Fibroblast of lung (primary cell): ENCODE data around the gene PAPLN. TPM values are rescaled to one million over a fixed set of nuclear protein-coding genes. Genes with fewer than 3 reads are reported as not detected.

Experiments
- DNase-seq, 2 donors: peaks; one replicate each; pipeline versions ENCODE4 v3.0.0 to v3.0.0-alpha.2; 2010; ENCODE audit warnings: low read depth in 2 of 2
- H2AFZ ChIP-seq: 2 replicates; pipeline ENCODE4 v1.5.1; 2012; ENCODE audit warnings: low read length, control low read depth, inconsistent platforms
- H3K27ac ChIP-seq: 2 replicates; pipeline ENCODE4 v1.5.1; 2011; ENCODE audit warnings: low read length, control low read depth; ENCODE audit not compliant: insufficient read depth
- H3K27me3 ChIP-seq: 2 replicates; pipeline ENCODE4 v1.5.1; 2011; ENCODE audit warnings: mild to moderate bottlenecking, low read length; ENCODE audit not compliant: control insufficient read depth, insufficient read depth
- H3K36me3 ChIP-seq: 2 replicates; pipeline ENCODE4 v1.5.1; 2011; ENCODE audit warnings: low read length; ENCODE audit not compliant: control insufficient read depth, insufficient read depth
- H3K4me1 ChIP-seq: 2 replicates; pipeline ENCODE4 v1.5.1; 2011; ENCODE audit warnings: low read length; ENCODE audit not compliant: control insufficient read depth, insufficient read depth; ENCODE audit errors: extremely low read depth
- H3K4me2 ChIP-seq: 2 replicates; pipeline ENCODE4 v1.5.1; 2011; ENCODE audit warnings: low read length, control low read depth; ENCODE audit not compliant: insufficient read depth; ENCODE audit errors: extremely low read depth
- H3K4me3 ChIP-seq, 4 experiments: fragments of 200-600 bp in 1 of 4; sonication (generic) in 1 of 4; replicated peaks in 1 of 4; 2 replicates each; pipeline ENCODE4 v1.5.1; 2011 to 2016; ENCODE audit warnings: low read length in 4 of 4, low read depth in 3 of 4, mild to moderate bottlenecking in 3 of 4, control low read depth in 2 of 4, inconsistent platforms in 1 of 4, mixed read lengths in 1 of 4; ENCODE audit not compliant: insufficient read depth in 1 of 4; ENCODE audit errors: control extremely low read depth in 1 of 4
- H3K79me2 ChIP-seq: 2 replicates; pipeline ENCODE4 v1.5.1; 2012; ENCODE audit warnings: mild to moderate bottlenecking, low read length, inconsistent platforms; ENCODE audit not compliant: control insufficient read depth, insufficient read depth
- H3K9ac ChIP-seq: 2 replicates; pipeline ENCODE4 v1.5.1; 2011; ENCODE audit warnings: mild to moderate bottlenecking, low read length, control low read depth; ENCODE audit not compliant: insufficient read depth
- H3K9me3 ChIP-seq: 2 replicates; pipeline ENCODE4 v1.5.1; 2012; ENCODE audit warnings: low read depth, low read length; ENCODE audit not compliant: control insufficient read depth, insufficient read depth
- H4K20me1 ChIP-seq: 2 replicates; pipeline ENCODE4 v1.5.1; 2011; ENCODE audit warnings: low read length; ENCODE audit not compliant: control insufficient read depth, insufficient read depth; ENCODE audit errors: extremely low read depth
- EZH2 ChIP-seq: IDR thresholded peaks from 2 replicates; pipeline ENCODE4 v1.5.1; 2012; ENCODE audit warnings: low read length, control low read depth, mild to moderate bottlenecking; ENCODE audit errors: missing control alignments
- polyA plus RNA-seq, 2 donors: library from polyadenylated mRNA; depleted of rRNA in 1 of 2; stranded (reverse) in 1 of 2; unstranded in 1 of 2; fragments of >200 nt; gene quantifications; 2 replicates each; pipeline ENCODE4 v1.2.1, GENCODE V29; 2011 to 2012; ENCODE audit warnings: missing spikeins in 1 of 2
- total RNA-seq: library from RNA; depleted of rRNA; stranded (reverse); fragments of >200 nt; gene quantifications from 2 replicates; pipeline ENCODE4 v1.2.1, GENCODE V29; 2014
- TF ChIP-seq, protein P1 (sequence below), 2 donors: IDR thresholded peaks in 1 of 2; conservative IDR thresholded peaks in 1 of 2; 1 replicate in 1 of 2; 2 replicates in 1 of 2; pipeline ENCODE4 v1.5.1; 2011 to 2012; ENCODE audit warnings: low read length in 2 of 2, control low read depth in 1 of 2, inconsistent platforms in 1 of 2, low read depth in 1 of 2, mild to moderate bottlenecking in 1 of 2

PAPLN gene
- total and polyA plus RNA-seq, 2 donors (not counting 1 experiment from before 2014, with no cell fraction given), result 1.3 to 6.9 TPM

GRCh38 chr14:73267474-73267873, 30.2 kb downstream of the PAPLN start:
- DNase-seq, result no peak
- Histone ChIP-seq H3K9ac (no peak overlapping the region), H3K79me2 (no peaks in the 10 kb centered on the region), H3K9me3 (no peaks in the 10 kb centered on the region), H2AFZ (no peak overlapping the region), H3K4me3 (no peak overlapping the region), H3K36me3 (peaks cover 4% of the 10 kb centered on the region), H3K27me3 (no peaks in the 10 kb centered on the region), H4K20me1 (no peaks in the 10 kb centered on the region), H3K4me2 (no peak overlapping the region), H3K4me1 (peaks cover 7% of the 10 kb centered on the region), H3K27ac (no peak overlapping the region)
- TF ChIP-seq EZH2, result no peak

DNA sequence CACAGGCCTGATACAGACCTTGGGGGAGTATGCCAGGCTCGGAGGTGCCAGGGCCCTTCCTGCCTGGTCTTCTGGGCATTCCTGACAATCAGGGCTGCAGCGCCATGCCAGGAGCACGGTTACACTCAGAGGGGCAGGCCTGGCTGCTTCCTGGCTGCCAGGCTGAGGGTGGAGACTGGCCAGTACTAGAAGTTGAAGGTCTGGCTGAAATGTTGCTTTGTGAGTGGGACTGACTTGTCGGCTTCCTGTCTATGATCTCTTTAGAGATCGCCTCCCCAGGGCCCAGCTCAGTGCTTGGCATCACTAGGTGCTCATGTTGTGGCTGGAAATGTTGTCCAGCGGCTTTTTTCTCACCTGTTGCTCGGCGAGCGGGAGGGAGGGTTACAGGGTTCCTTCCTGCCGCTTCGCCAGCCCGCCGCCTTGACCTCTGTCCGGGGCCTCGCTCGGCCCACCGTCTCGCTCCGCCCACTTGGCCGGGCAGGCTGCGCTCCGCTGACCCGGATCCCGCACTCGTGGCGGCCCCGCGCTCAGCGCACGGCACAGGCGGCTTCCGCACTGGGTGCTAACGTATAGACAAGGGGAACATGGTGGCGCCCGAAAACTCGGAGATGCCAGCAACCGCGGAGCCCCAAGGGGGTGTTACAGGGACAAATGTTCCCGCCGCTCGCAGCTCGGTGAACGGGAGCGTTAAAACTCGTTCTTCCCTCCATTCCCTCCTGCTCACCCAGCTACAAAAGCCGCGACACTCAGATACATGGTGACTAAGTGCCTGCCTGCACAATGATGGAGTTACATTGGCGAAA, 32.6 kb downstream of the PAPLN start:
- Histone ChIP-seq H3K27ac (peak overlapping the region; percentile 45), H3K9ac (no peak overlapping the region), H3K4me2 (peak overlapping the region; percentile 86), H2AFZ (peak overlapping the region; percentile 12), H3K4me1 (peaks cover 7% of the 10 kb centered on the region), H3K79me2 (no peaks in the 10 kb centered on the region), H4K20me1 (no peaks in the 10 kb centered on the region), H3K9me3 (no peaks in the 10 kb centered on the region), H3K4me3 (peak overlapping the region in 3 of 4 experiments; percentile 18 to 49 (median 26)), H3K27me3 (no peaks in the 10 kb centered on the region), H3K36me3 (peaks cover 7% of the 10 kb centered on the region)
- peak; percentile 31 to 34 for DNase-seq
- TF ChIP-seq, protein P1, sequence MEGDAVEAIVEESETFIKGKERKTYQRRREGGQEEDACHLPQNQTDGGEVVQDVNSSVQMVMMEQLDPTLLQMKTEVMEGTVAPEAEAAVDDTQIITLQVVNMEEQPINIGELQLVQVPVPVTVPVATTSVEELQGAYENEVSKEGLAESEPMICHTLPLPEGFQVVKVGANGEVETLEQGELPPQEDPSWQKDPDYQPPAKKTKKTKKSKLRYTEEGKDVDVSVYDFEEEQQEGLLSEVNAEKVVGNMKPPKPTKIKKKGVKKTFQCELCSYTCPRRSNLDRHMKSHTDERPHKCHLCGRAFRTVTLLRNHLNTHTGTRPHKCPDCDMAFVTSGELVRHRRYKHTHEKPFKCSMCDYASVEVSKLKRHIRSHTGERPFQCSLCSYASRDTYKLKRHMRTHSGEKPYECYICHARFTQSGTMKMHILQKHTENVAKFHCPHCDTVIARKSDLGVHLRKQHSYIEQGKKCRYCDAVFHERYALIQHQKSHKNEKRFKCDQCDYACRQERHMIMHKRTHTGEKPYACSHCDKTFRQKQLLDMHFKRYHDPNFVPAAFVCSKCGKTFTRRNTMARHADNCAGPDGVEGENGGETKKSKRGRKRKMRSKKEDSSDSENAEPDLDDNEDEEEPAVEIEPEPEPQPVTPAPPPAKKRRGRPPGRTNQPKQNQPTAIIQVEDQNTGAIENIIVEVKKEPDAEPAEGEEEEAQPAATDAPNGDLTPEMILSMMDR (conservative IDR thresholded peaks at IDR 0.05 in 1 of 2, IDR thresholded peaks at IDR 0.05 in 1 of 2; ENCODE audit: low read depth in 1 of 2, low read length in 2 of 2), result no peak
- no peak for TF ChIP-seq EZH2

DNA sequence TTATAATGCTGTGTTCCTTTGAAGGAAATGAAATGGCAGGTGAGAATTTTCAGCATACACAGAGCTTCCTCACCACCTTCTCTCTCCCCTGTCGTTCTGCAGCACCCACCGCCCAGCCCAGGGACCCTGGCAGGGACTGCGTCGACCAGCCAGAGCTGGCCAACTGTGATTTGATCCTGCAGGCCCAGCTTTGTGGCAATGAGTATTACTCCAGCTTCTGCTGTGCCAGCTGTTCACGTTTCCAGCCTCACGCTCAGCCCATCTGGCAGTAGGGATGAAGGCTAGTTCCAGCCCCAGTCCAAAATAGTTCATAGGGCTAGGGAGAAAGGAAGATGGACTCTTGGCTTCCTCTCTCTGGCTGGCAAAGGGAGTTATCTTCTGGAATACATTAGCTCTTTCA, 35.1 kb downstream of the PAPLN start:
- no peak for DNase-seq
- peaks cover 7% of the 10 kb centered on the region for H3K4me1 ChIP-seq
- TF ChIP-seq, protein P1 (conservative IDR thresholded peaks at IDR 0.05 in 1 of 2, IDR thresholded peaks at IDR 0.05 in 1 of 2; ENCODE audit: low read depth in 1 of 2, low read length in 2 of 2), result no peak
- no peak for TF ChIP-seq EZH2
- no peak overlapping the region for H3K27ac ChIP-seq
- no peaks in the 10 kb centered on the region for H4K20me1 ChIP-seq
- H2AFZ ChIP-seq, result no peak overlapping the region
- H3K36me3 ChIP-seq, result peaks cover 15% of the 10 kb centered on the region
- no peaks in the 10 kb centered on the region for H3K9me3 ChIP-seq
- H3K79me2 ChIP-seq, result no peaks in the 10 kb centered on the region
- no peaks in the 10 kb centered on the region for H3K27me3 ChIP-seq
- H3K9ac ChIP-seq, result no peak overlapping the region
- H3K4me2 ChIP-seq, result no peak overlapping the region
- H3K4me3 ChIP-seq, result no peak overlapping the region
